ENCODE results near the gene NEK9.

Gene NEK9

DNA sequence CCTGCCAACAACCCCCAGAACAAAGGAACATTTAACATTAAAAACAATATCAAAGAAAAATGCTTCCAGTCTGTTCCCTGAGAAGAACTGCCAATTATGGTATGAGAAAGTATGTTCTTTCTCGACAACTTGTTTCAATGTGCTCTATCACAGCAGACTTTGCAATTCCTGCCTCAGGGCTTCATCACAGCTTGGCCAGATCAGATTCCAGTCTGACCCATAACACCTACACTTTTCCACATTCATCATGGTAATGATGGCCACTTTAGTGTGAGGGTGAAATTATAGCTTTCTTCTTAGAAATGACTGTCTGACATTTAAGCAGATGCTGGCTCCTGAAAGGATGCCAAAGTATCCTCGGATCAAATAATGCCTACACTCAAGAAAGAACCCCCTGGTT, 17.0 kb downstream of the NEK9 start:
- Histone ChIP-seq H3K4me3 (ENCODE audit: low read length) (no peak overlapping the region), H3K79me2 (ENCODE audit: control insufficient read depth, low read length) (no peaks in the 10 kb centered on the region), H3K9me2 (replicated peaks; ENCODE audit: control insufficient read depth, low read length) (no peaks in the 10 kb centered on the region), H3K27me3 (ENCODE audit: control insufficient read depth, low read length) (no peaks in the 10 kb centered on the region), H3K4me2 (ENCODE audit: low read length) (no peak overlapping the region), H4K20me1 (ENCODE audit: control insufficient read depth, insufficient read depth, low read depth, low read length) (no peaks in the 10 kb centered on the region), H3K4me1 (ENCODE audit: control insufficient read depth, low read length) (no peaks in the 10 kb centered on the region), H3F3A (ENCODE audit: control insufficient read depth, insufficient read depth) (no peaks in the 10 kb centered on the region), H3K27ac (ENCODE audit: low read depth, low read length) (no peak overlapping the region), H3K9me3 (ENCODE audit: control insufficient read depth, insufficient read depth, low read length) (no peaks in the 10 kb centered on the region), H3K36me3 (ENCODE audit: control insufficient read depth, low read length) (peaks cover 93% of the 10 kb centered on the region)
- TF ChIP-seq CTCF (IDR thresholded peaks at IDR 0.05; ENCODE audit: low read depth, low read length, poor library complexity, severe bottlenecking) (no peak), EZH2phosphoT487 (IDR thresholded peaks at IDR 0.05; ENCODE audit: borderline replicate concordance, low read length) (no peak)

DNA sequence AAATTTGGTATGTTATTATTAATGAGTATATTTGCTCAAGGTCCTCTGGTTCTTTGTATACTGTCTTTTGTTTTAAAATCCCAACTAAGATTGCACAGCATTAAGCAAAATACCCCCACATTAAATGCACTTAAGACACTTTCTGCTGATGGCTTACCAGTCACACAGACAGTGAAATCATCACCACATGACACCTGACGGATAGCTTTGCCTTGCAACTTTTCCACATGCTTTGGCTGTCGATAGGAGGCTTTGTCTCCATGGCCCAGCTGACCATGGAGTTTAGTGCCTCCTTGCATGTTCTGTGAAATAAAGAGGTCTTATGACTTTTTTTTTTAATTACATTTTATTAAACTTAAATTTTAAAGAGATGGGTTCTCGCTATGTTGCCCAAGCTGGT, 19.7 kb downstream of the NEK9 start:
- Histone ChIP-seq H3K4me1 (ENCODE audit: control insufficient read depth, low read length) (no peaks in the 10 kb centered on the region), H3F3A (ENCODE audit: control insufficient read depth, insufficient read depth) (no peaks in the 10 kb centered on the region), H4K20me1 (ENCODE audit: control insufficient read depth, insufficient read depth, low read depth, low read length) (no peaks in the 10 kb centered on the region), H3K27ac (ENCODE audit: low read depth, low read length) (no peak overlapping the region), H3K4me3 (ENCODE audit: low read length) (no peak overlapping the region), H3K9me2 (replicated peaks; ENCODE audit: control insufficient read depth, low read length) (no peaks in the 10 kb centered on the region), H3K9me3 (ENCODE audit: control insufficient read depth, insufficient read depth, low read length) (no peaks in the 10 kb centered on the region), H3K79me2 (ENCODE audit: control insufficient read depth, low read length) (no peaks in the 10 kb centered on the region), H3K36me3 (ENCODE audit: control insufficient read depth, low read length) (peaks cover 81% of the 10 kb centered on the region), H3K4me2 (ENCODE audit: low read length) (no peak overlapping the region), H3K27me3 (ENCODE audit: control insufficient read depth, low read length) (no peaks in the 10 kb centered on the region)
- TF ChIP-seq CTCF (IDR thresholded peaks at IDR 0.05; ENCODE audit: low read depth, low read length, poor library complexity, severe bottlenecking) = no peak
- no peak for TF ChIP-seq EZH2phosphoT487 (IDR thresholded peaks at IDR 0.05; ENCODE audit: borderline replicate concordance, low read length)

GRCh38 chr14:75101491-75101890, 25.4 kb downstream of the NEK9 start:
- no peak for TF ChIP-seq EZH2phosphoT487 (IDR thresholded peaks at IDR 0.05; ENCODE audit: borderline replicate concordance, low read length)
- no peak for TF ChIP-seq CTCF (IDR thresholded peaks at IDR 0.05; ENCODE audit: low read depth, low read length, poor library complexity, severe bottlenecking)
- Histone ChIP-seq H3K27ac (ENCODE audit: low read depth, low read length) (no peak overlapping the region), H3K79me2 (ENCODE audit: control insufficient read depth, low read length) (no peaks in the 10 kb centered on the region), H3K4me1 (ENCODE audit: control insufficient read depth, low read length) (no peaks in the 10 kb centered on the region), H3F3A (ENCODE audit: control insufficient read depth, insufficient read depth) (no peaks in the 10 kb centered on the region), H3K4me3 (ENCODE audit: low read length) (no peak overlapping the region), H3K9me2 (replicated peaks; ENCODE audit: control insufficient read depth, low read length) (no peaks in the 10 kb centered on the region), H3K36me3 (ENCODE audit: control insufficient read depth, low read length) (peaks cover 79% of the 10 kb centered on the region), H3K9me3 (ENCODE audit: control insufficient read depth, insufficient read depth, low read length) (no peaks in the 10 kb centered on the region), H3K27me3 (ENCODE audit: control insufficient read depth, low read length) (no peaks in the 10 kb centered on the region), H3K4me2 (ENCODE audit: low read length) (no peak overlapping the region), H4K20me1 (ENCODE audit: control insufficient read depth, insufficient read depth, low read depth, low read length) (no peaks in the 10 kb centered on the region)

DNA sequence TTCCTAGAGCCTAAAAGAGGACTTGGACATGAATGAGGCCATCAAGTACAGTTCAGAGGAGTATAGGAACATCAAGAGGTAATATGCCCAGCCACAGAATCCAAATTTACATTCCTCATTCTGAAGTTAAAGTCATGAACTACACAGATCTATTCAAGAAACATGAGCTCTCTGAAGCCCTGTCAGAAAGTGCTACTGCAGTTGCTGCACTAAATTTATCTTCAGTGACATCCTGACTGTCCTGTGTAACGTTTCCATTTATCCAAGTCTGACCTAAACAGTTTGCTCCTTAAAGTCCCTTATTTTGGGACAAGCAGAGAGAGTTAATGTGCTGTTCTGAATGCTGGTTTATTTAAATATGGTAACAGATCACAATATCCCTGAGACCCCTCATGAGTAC, 28.2 kb downstream of the NEK9 start:
- Histone ChIP-seq H3K36me3 (ENCODE audit: control insufficient read depth, low read length) (peaks cover 80% of the 10 kb centered on the region), H3K4me2 (ENCODE audit: low read length) (no peak overlapping the region), H3K27me3 (ENCODE audit: control insufficient read depth, low read length) (no peaks in the 10 kb centered on the region), H3K9me3 (ENCODE audit: control insufficient read depth, insufficient read depth, low read length) (no peaks in the 10 kb centered on the region), H3K4me1 (ENCODE audit: control insufficient read depth, low read length) (no peaks in the 10 kb centered on the region), H3K27ac (ENCODE audit: low read depth, low read length) (no peak overlapping the region), H3K4me3 (ENCODE audit: low read length) (no peak overlapping the region), H4K20me1 (ENCODE audit: control insufficient read depth, insufficient read depth, low read depth, low read length) (no peaks in the 10 kb centered on the region), H3K9me2 (replicated peaks; ENCODE audit: control insufficient read depth, low read length) (no peaks in the 10 kb centered on the region), H3K79me2 (ENCODE audit: control insufficient read depth, low read length) (no peaks in the 10 kb centered on the region), H3F3A (ENCODE audit: control insufficient read depth, insufficient read depth) (no peaks in the 10 kb centered on the region)
- TF ChIP-seq CTCF (IDR thresholded peaks at IDR 0.05; ENCODE audit: low read depth, low read length, poor library complexity, severe bottlenecking) (no peak), EZH2phosphoT487 (IDR thresholded peaks at IDR 0.05; ENCODE audit: borderline replicate concordance, low read length) (no peak)

Data from DOHH2 (cell line).